B cell (primary cell): ENCODE results near the gene ZFP57. TPM values are rescaled to one million over a fixed set of nuclear protein-coding genes. Genes with fewer than 3 reads are reported as not detected.

Experiments used
- ATAC-seq: fragments of 200-7000 bp; cut with Tn5 transposase; one replicate; pipeline ENCODE4 v1.10.0; 2021; ENCODE audit warnings: low read depth, mild to moderate bottlenecking, moderate number of reproducible peaks, moderate library complexity
- CTCF ChIA-PET: fragments of 350-600 bp; sonication (Branson Sonifier 250); formaldehyde crosslinking; loops from one replicate; lab custom pipeline; 2021; ENCODE audit warnings: antibody characterized with exemption, inconsistent platforms; lab: Charles Lee
- POLR2A ChIA-PET: fragments of 350-600 bp; sonication (Branson Sonifier 250); formaldehyde crosslinking; loops from one replicate; lab custom pipeline; 2021; ENCODE audit warnings: antibody characterized with exemption; lab: Charles Lee
- DNase-seq: peaks from one replicate; pipeline ENCODE4 v3.0.0; 2013
- H2AFZ ChIP-seq: 2 replicates; pipeline ENCODE4 v1.6.1; 2012; ENCODE audit warnings: mild to moderate bottlenecking, low read depth, low read length; ENCODE audit not compliant: insufficient read depth, poor library complexity, severe bottlenecking
- H3K27ac ChIP-seq, 2 donors: 1 replicate in 1 of 2; 2 replicates in 1 of 2; pipeline ENCODE4 v1.5.1; 2012 to 2013; ENCODE audit warnings: low read length in 2 of 2, mild to moderate bottlenecking in 2 of 2, moderate library complexity in 1 of 2
- H3K27me3 ChIP-seq, 4 experiments: fragments of 200-600 bp in 1 of 4; sonication (generic) in 1 of 4; replicated peaks in 1 of 4; 1 replicate in 2 of 4; 2 replicates in 2 of 4; pipeline versions ENCODE4 v1.6.1 to v1.7.0; 2013 to 2016; ENCODE audit warnings: low read length in 3 of 4, mild to moderate bottlenecking in 2 of 4, mixed read lengths in 1 of 4, moderate library complexity in 1 of 4; ENCODE audit not compliant: insufficient read depth in 4 of 4, control insufficient read depth in 3 of 4; ENCODE audit errors: control extremely low read depth in 1 of 4
- H3K36me3 ChIP-seq, 2 experiments: replicated peaks in 1 of 2; 1 replicate in 1 of 2; 2 replicates in 1 of 2; pipeline versions ENCODE4 v1.6.1 to v1.7.1; 2013; ENCODE audit warnings: low read length in 1 of 2; ENCODE audit not compliant: insufficient read depth in 2 of 2, control insufficient read depth in 1 of 2; ENCODE audit errors: control extremely low read depth in 1 of 2, extremely low read depth in 1 of 2
- H3K4me1 ChIP-seq, 2 donors: fragments of 200-600 bp in 1 of 2; sonication (generic) in 1 of 2; 1 replicate in 1 of 2; 2 replicates in 1 of 2; pipeline versions ENCODE4 v1.5.1 to v1.6.1; 2013 to 2017; ENCODE audit warnings: low read length in 2 of 2; ENCODE audit not compliant: control insufficient read depth in 2 of 2, insufficient read depth in 2 of 2
- H3K4me2 ChIP-seq: replicated peaks from 2 replicates; pipeline ENCODE3; 2012; ENCODE audit warnings: mild to moderate bottlenecking, low read depth, low read length; ENCODE audit not compliant: poor library complexity, severe bottlenecking
- H3K4me3 ChIP-seq, 5 experiments: fragments of 200-600 bp in 1 of 5; sonication (generic) in 1 of 5; 1 replicate in 3 of 5; 2 replicates in 2 of 5; pipeline versions ENCODE4 v1.5.1 to v1.7.0; 2011 to 2016; ENCODE audit warnings: low read length in 4 of 5, mild to moderate bottlenecking in 4 of 5, low read depth in 2 of 5, control low read depth in 1 of 5, moderate library complexity in 1 of 5; ENCODE audit not compliant: insufficient read depth in 1 of 5; ENCODE audit errors: control extremely low read depth in 1 of 5, extremely low read depth in 1 of 5
- H3K79me2 ChIP-seq: fragments of 200-600 bp; sonication (generic); one replicate; pipeline ENCODE4 v1.6.0; 2016; ENCODE audit warnings: low read length; ENCODE audit not compliant: control insufficient read depth, insufficient read depth
- H3K9ac ChIP-seq: fragments of 200-600 bp; sonication (generic); 2 replicates; pipeline ENCODE4 v1.6.1; 2017; ENCODE audit warnings: mild to moderate bottlenecking, low read length, moderate library complexity
- H3K9me3 ChIP-seq, 3 donors: one replicate each; pipeline versions ENCODE4 v1.6.1 to v1.7.1; 2013; ENCODE audit warnings: low read length in 2 of 3; ENCODE audit not compliant: control insufficient read depth in 2 of 3, insufficient read depth in 1 of 3; ENCODE audit errors: control extremely low read depth in 1 of 3
- H4K20me1 ChIP-seq: 2 replicates; pipeline ENCODE4 v1.6.0; 2012; ENCODE audit warnings: mild to moderate bottlenecking, low read length; ENCODE audit not compliant: insufficient read depth, control insufficient read depth, poor library complexity, severe bottlenecking
- H3K27ac Mint-ChIP-seq: one replicate; pipeline ENCODE4 v1.8.0; 2021; ENCODE audit warnings: mixed read lengths
- H3K27me3 Mint-ChIP-seq: one replicate; pipeline ENCODE4 v1.8.0; 2021; ENCODE audit warnings: mixed read lengths
- H3K4me1 Mint-ChIP-seq: one replicate; pipeline ENCODE4 v1.8.0; 2021; ENCODE audit warnings: mixed read lengths
- H3K4me3 Mint-ChIP-seq: one replicate; pipeline ENCODE4 v1.8.0; 2021; ENCODE audit warnings: mixed read lengths
- H3K9me3 Mint-ChIP-seq: one replicate; pipeline ENCODE4 v1.8.0; 2022; ENCODE audit warnings: mixed read lengths; ENCODE audit not compliant: insufficient read depth
- CTCF ChIP-seq: fragments of 200-600 bp; IDR thresholded peaks from one replicate; pipeline ENCODE4 v1.8.0; 2022; ENCODE audit warnings: antibody characterized with exemption, mild to moderate bottlenecking
- EZH2 ChIP-seq: IDR thresholded peaks from 2 replicates; pipeline ENCODE4 v1.6.1; 2012; ENCODE audit warnings: borderline replicate concordance, low read depth, mild to moderate bottlenecking, moderate library complexity, low read length; ENCODE audit not compliant: insufficient read depth, poor library complexity, severe bottlenecking
- WGBS: methylation state at CpG from one replicate; pipeline ENCODE4 v1.1.5; 2013; ENCODE audit warnings: missing lambda C conversion rate; ENCODE audit not compliant: insufficient coverage; 5-methylcytosine and 5-hydroxymethylcytosine counted together
- intact Hi-C: fragments of 100-400 bp; cut with micrococcal nuclease; formaldehyde crosslinking; loops from one replicate; pipeline ENCODE4 v1.10.0; 2022
- polyA plus RNA-seq: library from polyadenylated mRNA; depleted of rRNA; stranded (reverse); fragments of >200 nt; gene quantifications from 2 replicates; pipeline ENCODE4 v1.2.3, GENCODE V29; 2012
- total RNA-seq, 2 donors: library from RNA; stranded (reverse); fragments of 120-200 nt in 1 of 2; gene quantifications; 1 replicate in 1 of 2; 2 replicates in 1 of 2; pipeline versions ENCODE4 v1.2.3 to v1.2.4, GENCODE V29; 2013 to 2022

ZFP57 gene
- total and polyA plus RNA-seq, 2 donors (not counting 1 experiment from before 2014, with no cell fraction given): 0.39 to 5.0 TPM

- intact Hi-C loops: no loop called here
- Histone ChIP-seq H2AFZ (peak overlapping the region; percentile 46), H4K20me1 (no peaks in the 10 kb centered on the region), H3K9ac (no peak overlapping the region), H3K4me2 (peak overlapping the region; percentile 59), H3K79me2 (no peaks in the 10 kb centered on the region), H3K4me1 (no peaks in the 10 kb centered on the region), H3K4me3 (peak overlapping the region in 2 of 5 experiments; percentile 39 to 50), H3K36me3 (no peaks in the 10 kb centered on the region), H3K27ac (no peak overlapping the region), H3K9me3 (peaks cover 0 to 11% (median 0%) of the 10 kb centered on the region in 3 donors), H3K27me3 (peaks cover 0 to 3% (median 0%) of the 10 kb centered on the region in 4 experiments)
- ChIA-PET CTCF (interaction anchor here (1.0 to 2.0 kb wide), 2 partner anchors 26 kb away, joined by 3 to 9 read pairs; no protein-coding TSS in a partner anchor), POLR2A (no interaction called here)
- no peak for TF ChIP-seq EZH2
- TF ChIP-seq CTCF: no peak
- ATAC-seq: peak; percentile 49
- WGBS: 69% methylated on average over 24 of the region's 24 CpGs
- H3K4me1 Mint-ChIP-seq: peaks cover 18% of the 10 kb centered on the region
- H3K27me3 Mint-ChIP-seq: peaks cover 4% of the 10 kb centered on the region
- H3K4me3 Mint-ChIP-seq: peak overlapping the region; percentile 89
- no peaks in the 10 kb centered on the region for H3K9me3 Mint-ChIP-seq
- no peak for DNase-seq
- peak overlapping the region; percentile 63 for H3K27ac Mint-ChIP-seq
Observed at GRCh38 chr6:29680416-29680815, 536 bp downstream of the ZFP57 start.

GRCh38 chr6:29679962-29680361 is 990 bp downstream of the ZFP57 start:
- H3K9me3 Mint-ChIP-seq: no peaks in the 10 kb centered on the region

More at GRCh38 chr6:29679962-29680361, 990 bp downstream of the ZFP57 start:
- Histone ChIP-seq H3K4me3 (no peak overlapping the region), H3K4me2 (no peak overlapping the region), H3K4me1 (no peaks in the 10 kb centered on the region), H3K9me3 (peaks cover 0 to 11% (median 0%) of the 10 kb centered on the region in 3 donors), H3K27ac (no peak overlapping the region), H3K79me2 (no peaks in the 10 kb centered on the region), H3K27me3 (peaks cover 0 to 3% (median 0%) of the 10 kb centered on the region in 4 experiments), H4K20me1 (no peaks in the 10 kb centered on the region), H3K36me3 (no peaks in the 10 kb centered on the region), H2AFZ (peak overlapping the region; percentile 46), H3K9ac (no peak overlapping the region)
- peaks cover 18% of the 10 kb centered on the region for H3K4me1 Mint-ChIP-seq
- WGBS: 64% methylated on average over 12 of the region's 13 CpGs
- no peak for ATAC-seq
- TF ChIP-seq CTCF: no peak
- no peak for TF ChIP-seq EZH2
- H3K27me3 Mint-ChIP-seq: peaks cover 4% of the 10 kb centered on the region
- ChIA-PET CTCF (interaction anchor here (1.0 kb wide), 1 partner anchor 26 kb away, joined by 3 read pairs; no protein-coding TSS in a partner anchor), POLR2A (no interaction called here)
- peak overlapping the region; percentile 89 for H3K4me3 Mint-ChIP-seq
- intact Hi-C loops: no loop called here
- no peak overlapping the region for H3K27ac Mint-ChIP-seq
- no peak for DNase-seq
